K562 (cell line): ENCODE data around the gene HMGN1. TPM values are rescaled to one million over a fixed set of nuclear protein-coding genes. Genes with fewer than 3 reads are reported as not detected.

Source experiments
- ATAC-seq: fragments of 200-7000 bp; cut with Tn5 transposase; 3 replicates; pipeline ENCODE4 v1.9.1; 2020; ENCODE audit warnings: moderate library complexity
- BruUV-seq: library from RNA; stranded (reverse); fragments of 400-500 nt; replicated peaks from 2 replicates; lab custom pipeline; 2021; lab: Mats Ljungman, UMichigan
- CTCF ChIA-PET: fragments of 300-600 bp; formaldehyde crosslinking; extraction: SDS; loops from one replicate; lab custom pipeline; 2021; ENCODE audit warnings: low intra/inter-chr PET ratio; lab: Yijun Ruan, JAX
- POLR2A ChIA-PET: fragments of 300-600, 350-650 bp; sonication (Branson Sonifier 250); formaldehyde crosslinking; extraction: SDS; loops from one replicate; lab custom pipeline; 2021; ENCODE audit warnings: antibody characterized with exemption, inconsistent platforms; lab: Yijun Ruan, JAX
- DNase-seq, 4 experiments: peaks; one replicate each; pipeline versions ENCODE4 v3.0.0 to v3.0.0-alpha.2; 2011 to 2018; ENCODE audit warnings: low spot score in 3 of 4, mixed read lengths in 3 of 4; ENCODE audit errors: extremely low read depth in 1 of 4
- FAIRE-seq: peaks from 2 replicates; lab custom pipeline; 2011; peaks lifted over from hg19 to GRCh38; lab: Jason Lieb, UNC
- H2AFZ ChIP-seq: 2 replicates; pipeline ENCODE4 v1.6.0; 2011; ENCODE audit warnings: low read depth, low read length, control low read depth, inconsistent platforms
- H3K27ac ChIP-seq: fragments of 200-600 bp; 3 replicates; pipeline ENCODE4 v1.8.0; 2011; ENCODE audit warnings: low read depth, mild to moderate bottlenecking, control low read depth, inconsistent platforms, low read length, moderate library complexity, mixed read lengths; ENCODE audit errors: extremely low read depth
- H3K27me3 ChIP-seq, 2 experiments: fragments of 300-600 bp in 1 of 2; 2 replicates in 1 of 2; 3 replicates in 1 of 2; pipeline versions ENCODE4 v1.6.0 to v1.8.0; 2011; ENCODE audit warnings: inconsistent platforms in 2 of 2, low read length in 2 of 2, mild to moderate bottlenecking in 1 of 2, mixed read lengths in 1 of 2, moderate library complexity in 1 of 2; ENCODE audit not compliant: control insufficient read depth in 2 of 2, insufficient read depth in 2 of 2
- H3K36me3 ChIP-seq: fragments of 300-600 bp; 3 replicates; pipeline ENCODE4 v1.8.0; 2011; ENCODE audit warnings: mild to moderate bottlenecking, low read length, inconsistent platforms; ENCODE audit not compliant: control insufficient read depth, insufficient read depth
- H3K4me1 ChIP-seq, 2 experiments: fragments of 200-600 bp in 1 of 2; replicated peaks in 1 of 2; 2 replicates in 1 of 2; 3 replicates in 1 of 2; pipeline versions ENCODE4 v1.5.1 to v1.8.0; 2011; ENCODE audit warnings: inconsistent platforms in 2 of 2, low read length in 2 of 2, mild to moderate bottlenecking in 1 of 2, mixed read lengths in 1 of 2, moderate library complexity in 1 of 2; ENCODE audit not compliant: control insufficient read depth in 2 of 2, insufficient read depth in 2 of 2
- H3K4me2 ChIP-seq: 2 replicates; pipeline ENCODE4 v1.6.1; 2011; ENCODE audit warnings: low read length, control low read depth, inconsistent platforms, mixed read lengths; ENCODE audit not compliant: insufficient read depth
- H3K4me3 ChIP-seq: fragments of 200-600 bp; sonication (generic), shearing (Covaris generic); 2 replicates; pipeline ENCODE4 v1.5.1; 2016; ENCODE audit warnings: control low read depth, inconsistent platforms
- H3K79me2 ChIP-seq: fragments of 200-600 bp; 3 replicates; pipeline ENCODE4 v1.8.0; 2011; ENCODE audit warnings: low read length, inconsistent platforms; ENCODE audit not compliant: control insufficient read depth, insufficient read depth
- H3K9ac ChIP-seq, 2 experiments: 2 replicates each; pipeline versions ENCODE4 v1.6.0 to v1.6.1; 2011; ENCODE audit warnings: low read depth in 2 of 2, low read length in 2 of 2, control low read depth in 1 of 2, inconsistent platforms in 1 of 2, mild to moderate bottlenecking in 1 of 2, mixed read lengths in 1 of 2; ENCODE audit not compliant: insufficient read depth in 1 of 2
- H3K9me1 ChIP-seq: one replicate; pipeline ENCODE4 v1.6.0; 2011; ENCODE audit warnings: inconsistent platforms, mild to moderate bottlenecking, low read length, moderate library complexity; ENCODE audit not compliant: control insufficient read depth, insufficient read depth
- H3K9me3 ChIP-seq: replicated peaks from 2 replicates; pipeline ENCODE4 v1.5.1; 2011; ENCODE audit warnings: low read depth, low read length, inconsistent platforms; ENCODE audit not compliant: control insufficient read depth, insufficient read depth
- H4K20me1 ChIP-seq: replicated peaks from 2 replicates; pipeline ENCODE4 v1.6.1; 2011; ENCODE audit warnings: low read length, inconsistent platforms, mixed read lengths; ENCODE audit not compliant: control insufficient read depth, insufficient read depth
- GABPA ChIP-seq: fragments of 200-800 bp; sonication (Bioruptor generic); conservative IDR thresholded peaks from 2 replicates; pipeline ENCODE4 v1.6.1; 2016; ENCODE audit warnings: low read depth, missing genetic modification characterization, missing compliant biosample characterization
- HDAC1 ChIP-seq, 2 experiments: fragments of 450-650 bp; IDR thresholded peaks; 2 replicates each; pipeline ENCODE4 v1.6.1; 2016 to 2017; ENCODE audit warnings: inconsistent platforms in 1 of 2, mild to moderate bottlenecking in 1 of 2, moderate library complexity in 1 of 2
- HDAC3 ChIP-seq: fragments of 450-650 bp; IDR thresholded peaks from 2 replicates; pipeline ENCODE4 v1.6.1; 2018; ENCODE audit warnings: borderline replicate concordance, mild to moderate bottlenecking, moderate library complexity; ENCODE audit not compliant: partially characterized antibody
- HNRNPUL1 ChIP-seq: fragments of 200-400 bp; formaldehyde crosslinking; IDR thresholded peaks from 2 replicates; pipeline ENCODE4 v1.6.1; 2017; ENCODE audit warnings: low read length
- KDM1A ChIP-seq, 2 experiments: fragments of 450-650 bp; IDR thresholded peaks; 2 replicates each; pipeline ENCODE4 v1.6.1; 2016; ENCODE audit warnings: mild to moderate bottlenecking in 2 of 2
- MXI1 ChIP-seq: IDR thresholded peaks from 2 replicates; pipeline ENCODE4 v1.6.1; 2011; ENCODE audit warnings: low read depth, mild to moderate bottlenecking, improper control_type of control experiment, low read length
- POLR2B ChIP-seq: fragments of 450-650 bp; IDR thresholded peaks from 2 replicates; pipeline ENCODE4 v1.6.1; 2018; ENCODE audit warnings: low read depth; ENCODE audit not compliant: partially characterized antibody
- PRPF4 ChIP-seq: fragments of 200-400 bp; formaldehyde crosslinking; IDR thresholded peaks from one replicate; pipeline ENCODE4 v1.6.1; 2017; ENCODE audit warnings: low read length, low read depth, mild to moderate bottlenecking; ENCODE audit not compliant: insufficient read depth, poor library complexity, severe bottlenecking
- RAD21 ChIP-seq, 2 experiments: fragments of 250-450 bp in 1 of 2; fragments of 450-650 bp in 1 of 2; sonication (Bioruptor Pico) in 1 of 2; formaldehyde crosslinking in 1 of 2; IDR thresholded peaks in 1 of 2; conservative IDR thresholded peaks in 1 of 2; 2 replicates each; pipeline versions ENCODE4 v1.4.0 to v1.8.0; 2020 to 2022; ENCODE audit warnings: mild to moderate bottlenecking in 2 of 2, moderate library complexity in 1 of 2
- RCOR1 ChIP-seq, 2 experiments: IDR thresholded peaks; 2 replicates each; pipeline ENCODE4 v1.6.1; 2012; ENCODE audit warnings: low read depth in 2 of 2, low read length in 2 of 2, borderline replicate concordance in 1 of 2, improper control_type of control experiment in 1 of 2
- SMARCC2 ChIP-seq: fragments of 450-650 bp; IDR thresholded peaks from 2 replicates; pipeline ENCODE4 v1.6.1; 2017; ENCODE audit warnings: antibody characterized with exemption, moderate library complexity, mild to moderate bottlenecking, low read depth
- ZNF3 ChIP-seq: fragments of 250-450 bp; sonication (Bioruptor Pico); IDR thresholded peaks from 2 replicates; pipeline ENCODE4 v1.5.0; 2021; ENCODE audit warnings: mild to moderate bottlenecking, moderate library complexity
- ZSCAN29 ChIP-seq: fragments of 450-650 bp; IDR thresholded peaks from 2 replicates; pipeline ENCODE4 v1.6.1; 2017
- WGBS: fragments of 100-300 bp; shearing (Covaris generic); methylation state at CpG from one replicate; pipeline ENCODE4 v1.1.6; 2016; ENCODE audit warnings: low coverage, mixed read lengths; ENCODE audit not compliant: insufficient coverage; ENCODE audit errors: missing lambda C conversion rate; 5-methylcytosine and 5-hydroxymethylcytosine counted together
- in situ Hi-C: fragments of 300-500 bp; cut with MboI; formaldehyde crosslinking; loops from 4 replicates; pipeline ENCODE4 v1.15.0; 2018; ENCODE audit warnings: inconsistent platforms, mixed read lengths
- intact Hi-C: fragments of 100-400 bp; cut with micrococcal nuclease; formaldehyde crosslinking; loops from 2 replicates; pipeline ENCODE4 v1.14.2; 2022
- polyA plus RNA-seq, 8 experiments: library from polyadenylated mRNA; depleted of rRNA in 4 of 8; stranded (reverse) in 5 of 8; unstranded in 3 of 8; fragments of >200 nt; fragmentation: Nextera tagmentation in 2 of 8; fragmentation: Illumina TruSeq in 1 of 8; extraction: Ambion mirVana in 2 of 8; extraction: Trizol in 1 of 8; gene quantifications; 2 replicates each; pipeline versions ENCODE4 v1.2.1 to v1.2.3, GENCODE V29; 2011 to 2014; ENCODE audit warnings: inconsistent platforms in 1 of 8, missing spikeins in 1 of 8
- total RNA-seq, 7 experiments: library from RNA; depleted of rRNA in 6 of 7; stranded (reverse); fragments of >200 nt in 6 of 7; fragmentation: Illumina TruSeq in 2 of 7; extraction: Trizol in 2 of 7; gene quantifications; 2 replicates each; pipeline versions ENCODE4 v1.2.1 to v1.2.3, GENCODE V29; 2011 to 2021; ENCODE audit warnings: low replicate concordance in 1 of 7
- TF ChIP-seq, protein P1 (sequence below), 2 experiments: fragments of 450-650 bp; IDR thresholded peaks; 2 replicates each; pipeline ENCODE4 v1.6.1; 2016

HMGN1 gene
- total and polyA plus RNA-seq, 9 of the 15 experiments (the other 6 are each of a cell fraction or from before 2014, with no cell fraction given) = 124 to 626 (median 498) TPM

DNA sequence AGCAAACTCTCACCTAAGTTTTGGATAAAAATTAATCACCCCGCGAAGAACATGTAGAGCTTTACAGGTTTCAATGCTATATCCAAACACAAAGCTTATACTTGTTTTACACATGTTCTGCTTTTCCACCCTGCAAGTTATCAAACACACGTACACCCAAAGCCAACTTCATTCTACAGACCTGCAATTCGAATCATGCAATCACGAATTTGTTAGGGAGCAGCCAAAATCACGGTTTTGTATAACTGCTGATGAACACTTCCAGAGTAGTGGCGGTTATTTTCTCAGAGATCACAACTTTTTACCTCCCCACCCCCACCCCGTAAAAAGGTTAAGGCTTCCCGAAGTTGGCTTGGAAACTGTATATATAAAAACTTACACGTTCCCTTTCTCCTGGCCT, 1.4 kb downstream of the HMGN1 start:
- H4K20me1 ChIP-seq = peaks cover 11% of the 10 kb centered on the region
- ChIA-PET POLR2A (interaction anchor here (0.8 to 7.7 kb wide), 15 partner anchors 9 to 163 kb away, joined by 3 to 73 read pairs (median 6); partner anchors contain the start of genes BRWD1 and SH3BGR), CTCF (interaction anchor here (1.1 kb wide), 1 partner anchor 41 kb away, joined by 3 read pairs; no protein-coding TSS in a partner anchor)
- peak overlapping the region; percentile 90 for H3K4me2 ChIP-seq
- intact Hi-C loops (no loop called here), in situ Hi-C loops (no loop called here)
- FAIRE-seq (no peak), DNase-seq (peak in 1 of 4 experiments; percentile 42), ATAC-seq (no peak)
- H2AFZ ChIP-seq = no peak overlapping the region
- H3K79me2 ChIP-seq = peaks cover 66% of the 10 kb centered on the region
- H3K9me3 ChIP-seq = no peaks in the 10 kb centered on the region
- BruUV-seq = no TSS peak
- 2% methylated on average over 10 of the region's 10 CpGs for WGBS
- peaks cover 7% of the 10 kb centered on the region for H3K9me1 ChIP-seq
- no peaks in the 10 kb centered on the region for H3K27me3 ChIP-seq
- H3K9ac ChIP-seq = peak overlapping the region; percentile 63 to 94; a peak in 3 of 4 replicates
- peak overlapping the region; percentile 85 for H3K27ac ChIP-seq
- H3K4me3 ChIP-seq = peak overlapping the region; percentile 81
- peaks cover 53% of the 10 kb centered on the region for H3K36me3 ChIP-seq
- H3K4me1 ChIP-seq = peaks cover 5 to 30% of the 10 kb centered on the region in 2 experiments
- peak; percentile 54; the same call in 1 of the 2 replicates for TF ChIP-seq ZSCAN29
- peak; percentile 65 to 66; a peak in 3 of 4 replicates for TF ChIP-seq KDM1A (IDR thresholded peaks at IDR 0.05)
- TF ChIP-seq SMARCC2 = 0 out of 2 replicates have a peak, but pooled peaks have one; percentile 10
- TF ChIP-seq HNRNPUL1 = no peak
- TF ChIP-seq RCOR1 (IDR thresholded peaks at IDR 0.05; ENCODE audit: borderline replicate concordance in 1 of 2, low read depth in 2 of 2, low read length in 2 of 2) = peak in 1 of 2 experiments; percentile 40; a peak in 1 of 4 replicates
- TF ChIP-seq POLR2B = no peak
- peak; percentile 35; the same call in 1 of the 2 replicates for TF ChIP-seq MXI1
- TF ChIP-seq PRPF4 = no peak
- TF ChIP-seq HDAC1 (IDR thresholded peaks at IDR 0.05) = peak in 1 of 2 experiments; percentile 45; a peak in 1 of 4 replicates
- TF ChIP-seq GABPA (tag) = no peak
- no peak for TF ChIP-seq HDAC3
- 0 out of 2 replicates have a peak, but pooled peaks have one; percentile 7 for TF ChIP-seq ZNF3 (CRISPR knock-in tag)
- TF ChIP-seq RAD21 (CRISPR knock-in tag; conservative IDR thresholded peaks at IDR 0.05 in 1 of 2, IDR thresholded peaks at IDR 0.05 in 1 of 2) = 0 out of 4 replicates have a peak, but pooled peaks of 1 of the 2 experiments have one; percentile 4
- TF ChIP-seq, protein P1, sequence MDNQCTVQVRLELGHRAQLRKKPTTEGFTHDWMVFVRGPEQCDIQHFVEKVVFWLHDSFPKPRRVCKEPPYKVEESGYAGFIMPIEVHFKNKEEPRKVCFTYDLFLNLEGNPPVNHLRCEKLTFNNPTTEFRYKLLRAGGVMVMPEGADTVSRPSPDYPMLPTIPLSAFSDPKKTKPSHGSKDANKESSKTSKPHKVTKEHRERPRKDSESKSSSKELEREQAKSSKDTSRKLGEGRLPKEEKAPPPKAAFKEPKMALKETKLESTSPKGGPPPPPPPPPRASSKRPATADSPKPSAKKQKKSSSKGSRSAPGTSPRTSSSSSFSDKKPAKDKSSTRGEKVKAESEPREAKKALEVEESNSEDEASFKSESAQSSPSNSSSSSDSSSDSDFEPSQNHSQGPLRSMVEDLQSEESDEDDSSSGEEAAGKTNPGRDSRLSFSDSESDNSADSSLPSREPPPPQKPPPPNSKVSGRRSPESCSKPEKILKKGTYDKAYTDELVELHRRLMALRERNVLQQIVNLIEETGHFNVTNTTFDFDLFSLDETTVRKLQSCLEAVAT (IDR thresholded peaks at IDR 0.05) = peak in 1 of 2 experiments; percentile 36; a peak in 1 of 4 replicates
